AML-193 (cell line): ENCODE results near the gene SIM1.

ENCODE experiments used
- DNase-seq, 2 experiments: peaks; one replicate each; lab custom pipeline; 2025; lab: John Stamatoyannopoulos, UW

SIM1 gene

GRCh38 chr6:100456908-100457235, 7.8 kb downstream of the SIM1 start:
- DNase-seq: no peak

- DNase-seq: no peak
These were observed 8.4 kb downstream of the SIM1 start for GRCh38 chr6:100456141-100456907.

- DNase-seq: no peak
These were observed 9.2 kb downstream of the SIM1 start for GRCh38 chr6:100455230-100456124.

GRCh38 chr6:100454551-100455229, 10.0 kb downstream of the SIM1 start:
- no peak for DNase-seq

GRCh38 chr6:100453701-100454521, 10.8 kb downstream of the SIM1 start:
- DNase-seq: no peak

- no peak for DNase-seq
These were observed 11.7 kb downstream of the SIM1 start for GRCh38 chr6:100452998-100453397.

- DNase-seq: no peak
These were observed 13.1 kb downstream of the SIM1 start for GRCh38 chr6:100451577-100451976.

- no peak for DNase-seq
These were observed 15.5 kb downstream of the SIM1 start for GRCh38 chr6:100449239-100449691.

GRCh38 chr6:100447900-100448748, 16.6 kb downstream of the SIM1 start:
- no peak for DNase-seq

- no peak for DNase-seq
These were observed 17.4 kb downstream of the SIM1 start for GRCh38 chr6:100447081-100447899.

- DNase-seq: no peak
These were observed 18.3 kb downstream of the SIM1 start for GRCh38 chr6:100446115-100447080.

GRCh38 chr6:100445512-100445911, 19.2 kb downstream of the SIM1 start:
- no peak for DNase-seq

- no peak for DNase-seq
These were observed 23.8 kb downstream of the SIM1 start for GRCh38 chr6:100440935-100441334.

GRCh38 chr6:100435299-100435698, 29.4 kb downstream of the SIM1 start:
- no peak for DNase-seq

- DNase-seq: no peak
These were observed 30.8 kb downstream of the SIM1 start for GRCh38 chr6:100433726-100434435.

GRCh38 chr6:100432136-100432535, 32.6 kb downstream of the SIM1 start:
- no peak for DNase-seq

GRCh38 chr6:100430962-100431361, 33.8 kb downstream of the SIM1 start:
- DNase-seq: peak; percentile 28 to 46

- peak; percentile 56 to 71 for DNase-seq
These were observed 37.3 kb downstream of the SIM1 start for GRCh38 chr6:100427452-100427851.
